ENCODE measurements around the gene LIPI. TPM values are rescaled to one million over a fixed set of nuclear protein-coding genes. Genes with fewer than 3 reads are reported as not detected.
A peak's percentile ranks its signal among the peaks of the same experiment; 100 is the strongest.

LIPI gene
- total RNA-seq, 1 experiment from 2014 or later, result not detected

DNA sequence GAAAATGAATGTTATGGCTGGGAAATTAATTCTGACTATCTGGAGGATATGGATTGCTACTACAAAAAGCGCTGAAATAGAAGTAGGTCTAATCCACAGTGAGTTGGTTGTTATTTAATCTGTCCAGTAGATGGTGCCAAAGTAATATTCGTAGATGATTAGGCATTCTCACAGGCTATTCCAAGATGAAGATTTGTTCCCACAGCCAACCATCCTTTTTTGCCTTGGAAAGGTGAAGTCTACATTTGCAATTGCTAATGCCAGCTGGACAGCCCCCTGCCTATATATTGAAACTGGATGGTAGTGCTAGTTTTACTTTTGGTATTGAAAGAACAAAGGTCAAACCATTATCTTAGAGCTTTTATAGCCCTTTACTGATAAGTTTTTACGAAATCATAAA lies 49.0 kb upstream of the LIPI start:
- no peak overlapping the region for H3K4me2 ChIP-seq (ENCODE audit: insufficient read depth, insufficient read length, low read length)
- H2AK5ac ChIP-seq (ENCODE audit: insufficient read length, low read length), result no peak overlapping the region
- no peak overlapping the region for H4K5ac ChIP-seq (ENCODE audit: insufficient read length, low read depth, low read length)
- H3K9me3 ChIP-seq (ENCODE audit: control insufficient read depth, low read depth, low read length), result no peaks in the 10 kb centered on the region
- Mint-ChIP-seq H3K27ac (no peak overlapping the region), H3K9me3 (peaks cover 2 to 13% of the 10 kb centered on the region in 2 experiments; a peak in 3 of 5 replicates), H3K36me3 (ENCODE audit: insufficient read depth in 1 of 3, low read depth in 3 of 3) (no peaks in the 10 kb centered on the region), H3K4me3 (no peak overlapping the region), H3K27me3 (ENCODE audit: low read depth) (no peaks in the 10 kb centered on the region; the same call in 1 of the 2 replicates), H3K4me1 (no peaks in the 10 kb centered on the region)
- H3K79me2 ChIP-seq (ENCODE audit: insufficient read depth, low read length), result no peaks in the 10 kb centered on the region
- no peak for DNase-seq
- no peak overlapping the region for H2BK20ac ChIP-seq (ENCODE audit: low read depth, low read length, poor library complexity, severe bottlenecking)
- WGBS (ENCODE audit: extremely low coverage, insufficient read length, low lambda C conversion rate), result no CpG with 5 or more reads among the region's 3 CpGs
- no peaks in the 10 kb centered on the region for H4K20me1 ChIP-seq (ENCODE audit: control insufficient read depth, insufficient read depth, insufficient read length)
- no peak overlapping the region for H2AFZ ChIP-seq (ENCODE audit: low read length)
- H3K27me3 ChIP-seq (ENCODE audit: insufficient read depth, low read length), result no peaks in the 10 kb centered on the region
- H3K23me2 ChIP-seq (ENCODE audit: insufficient read length, low read depth, low read length, poor library complexity, severe bottlenecking), result no peaks in the 10 kb centered on the region
- no peak overlapping the region for H2BK12ac ChIP-seq (ENCODE audit: insufficient read length, low read depth, low read length)
- H4K91ac ChIP-seq (ENCODE audit: insufficient read length, low read depth, low read length), result no peak overlapping the region
- no peak overlapping the region for H3K18ac ChIP-seq (ENCODE audit: insufficient read length, low read depth, low read length)
- TF ChIP-seq, protein P1, sequence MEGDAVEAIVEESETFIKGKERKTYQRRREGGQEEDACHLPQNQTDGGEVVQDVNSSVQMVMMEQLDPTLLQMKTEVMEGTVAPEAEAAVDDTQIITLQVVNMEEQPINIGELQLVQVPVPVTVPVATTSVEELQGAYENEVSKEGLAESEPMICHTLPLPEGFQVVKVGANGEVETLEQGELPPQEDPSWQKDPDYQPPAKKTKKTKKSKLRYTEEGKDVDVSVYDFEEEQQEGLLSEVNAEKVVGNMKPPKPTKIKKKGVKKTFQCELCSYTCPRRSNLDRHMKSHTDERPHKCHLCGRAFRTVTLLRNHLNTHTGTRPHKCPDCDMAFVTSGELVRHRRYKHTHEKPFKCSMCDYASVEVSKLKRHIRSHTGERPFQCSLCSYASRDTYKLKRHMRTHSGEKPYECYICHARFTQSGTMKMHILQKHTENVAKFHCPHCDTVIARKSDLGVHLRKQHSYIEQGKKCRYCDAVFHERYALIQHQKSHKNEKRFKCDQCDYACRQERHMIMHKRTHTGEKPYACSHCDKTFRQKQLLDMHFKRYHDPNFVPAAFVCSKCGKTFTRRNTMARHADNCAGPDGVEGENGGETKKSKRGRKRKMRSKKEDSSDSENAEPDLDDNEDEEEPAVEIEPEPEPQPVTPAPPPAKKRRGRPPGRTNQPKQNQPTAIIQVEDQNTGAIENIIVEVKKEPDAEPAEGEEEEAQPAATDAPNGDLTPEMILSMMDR (conservative IDR thresholded peaks at IDR 0.05), result peak; percentile 74
- no peaks in the 10 kb centered on the region for H3K4me1 ChIP-seq (ENCODE audit: insufficient read depth, low read length)
- H3T11ph ChIP-seq (ENCODE audit: low read length), result no peak overlapping the region
- H3K9ac ChIP-seq (ENCODE audit: extremely low read depth, insufficient read length, low read length), result no peak overlapping the region
- H2BK5ac ChIP-seq (ENCODE audit: insufficient read length, low read length), result no peak overlapping the region
- H3K27ac ChIP-seq (ENCODE audit: insufficient read length, low read depth, low read length), result no peak overlapping the region
- H3K56ac ChIP-seq (ENCODE audit: insufficient read length, low read depth, low read length), result no peak overlapping the region
- no peak overlapping the region for H3K4ac ChIP-seq (ENCODE audit: low read depth, low read length)
- no peak overlapping the region for H4K8ac ChIP-seq (replicated peaks; ENCODE audit: insufficient read length, low read depth, low read length)
- no peaks in the 10 kb centered on the region for H3K79me1 ChIP-seq (ENCODE audit: insufficient read depth, low read depth, low read length, poor library complexity, severe bottlenecking)
- H3K23ac ChIP-seq (ENCODE audit: insufficient read length, low read depth, low read length), result no peak overlapping the region
- H2BK15ac ChIP-seq (ENCODE audit: low read depth, low read length), result no peak overlapping the region
- H3K14ac ChIP-seq (ENCODE audit: insufficient read depth, low read length), result no peak overlapping the region
- no peak overlapping the region for H2BK120ac ChIP-seq (ENCODE audit: low read depth, low read length, poor library complexity, severe bottlenecking)
